HG03139 (cell line): ENCODE results near the gene PLCH2.

Experiments
- ATAC-seq: cut with Tn5 transposase; IDR thresholded peaks from one replicate; pipeline ENCODE4 v1.9.1; 2021; ENCODE audit not compliant: unreplicated experiment

The PLCH2 gene

DNA sequence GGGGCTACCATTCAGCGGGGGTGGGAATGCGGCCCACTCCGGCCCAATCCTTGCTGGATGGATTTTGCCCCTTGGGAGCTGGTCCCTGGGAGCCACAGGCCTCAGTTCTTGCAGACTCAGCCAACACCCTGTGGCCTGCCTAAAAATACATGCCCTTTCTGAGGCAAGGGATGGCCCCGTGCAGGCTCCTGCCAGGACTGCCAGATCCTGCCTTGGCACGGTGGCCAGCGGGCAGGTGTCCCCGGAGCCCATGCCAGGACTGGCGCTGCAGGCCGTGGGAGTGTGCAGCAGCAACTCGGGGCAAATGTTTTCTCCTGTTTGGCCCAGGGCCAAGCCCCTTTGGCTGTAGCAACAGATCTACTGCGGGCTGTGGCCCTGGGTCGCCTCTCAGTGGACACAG, 51.9 kb downstream of the PLCH2 start:
- no peak for ATAC-seq

DNA sequence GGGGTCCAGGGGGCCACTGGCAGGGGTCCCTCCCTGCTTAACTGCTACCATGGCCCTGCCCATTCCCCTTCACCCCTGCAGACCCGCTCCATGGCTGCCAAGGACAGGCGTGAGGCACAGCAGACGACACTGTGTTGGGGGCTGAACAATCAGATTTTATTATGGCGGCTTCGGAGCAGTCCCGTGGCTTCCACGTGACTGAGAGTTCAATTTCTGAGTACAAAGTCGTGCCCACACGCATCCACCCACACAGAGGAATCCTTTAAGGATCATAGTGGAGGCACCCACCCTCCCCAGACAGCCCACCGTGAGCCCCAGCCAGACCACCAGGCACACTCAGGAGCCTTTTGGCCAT, 52.5 kb downstream of the PLCH2 start:
- ATAC-seq: no peak

DNA sequence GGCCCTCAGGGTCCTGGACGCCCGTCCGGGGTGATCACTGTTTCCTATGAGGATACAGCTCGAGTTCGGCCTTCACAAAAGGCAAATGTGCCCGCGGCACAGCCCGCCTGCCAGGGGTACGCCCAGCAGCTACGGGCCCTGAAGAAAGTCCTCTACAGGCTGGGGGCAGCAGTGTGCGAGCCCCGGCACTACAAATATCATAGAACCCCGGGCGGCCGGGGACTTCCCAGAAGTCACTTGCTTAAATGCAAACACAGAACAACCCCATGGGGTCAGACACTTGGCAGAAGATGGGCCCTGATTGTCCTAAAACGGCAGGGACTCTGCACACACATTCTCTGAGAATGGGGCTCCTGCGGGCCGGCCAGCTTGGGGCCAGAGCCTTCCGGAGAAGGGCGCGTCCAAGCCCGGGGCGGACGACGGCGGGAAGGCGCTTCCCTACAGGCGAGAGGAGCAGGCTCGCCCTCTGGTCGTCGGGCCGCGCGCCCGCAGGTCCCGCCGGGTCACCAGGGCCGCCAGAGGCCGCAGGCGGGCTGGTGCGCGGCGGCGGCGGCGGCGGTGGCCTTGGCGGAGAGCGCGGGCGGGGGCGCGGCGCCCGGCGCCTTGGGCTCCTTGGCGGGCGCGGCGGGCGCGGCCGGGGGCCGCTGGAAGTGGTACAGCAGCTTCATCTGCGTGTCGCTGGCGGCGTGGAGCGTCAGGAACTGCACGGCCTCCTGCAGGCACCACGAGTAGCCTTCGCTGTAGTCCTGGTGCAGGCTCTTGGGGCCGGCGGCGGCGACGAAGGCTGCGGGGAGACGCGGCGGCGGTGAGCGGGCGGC, 53.1 kb downstream of the PLCH2 start:
- no peak for ATAC-seq

DNA sequence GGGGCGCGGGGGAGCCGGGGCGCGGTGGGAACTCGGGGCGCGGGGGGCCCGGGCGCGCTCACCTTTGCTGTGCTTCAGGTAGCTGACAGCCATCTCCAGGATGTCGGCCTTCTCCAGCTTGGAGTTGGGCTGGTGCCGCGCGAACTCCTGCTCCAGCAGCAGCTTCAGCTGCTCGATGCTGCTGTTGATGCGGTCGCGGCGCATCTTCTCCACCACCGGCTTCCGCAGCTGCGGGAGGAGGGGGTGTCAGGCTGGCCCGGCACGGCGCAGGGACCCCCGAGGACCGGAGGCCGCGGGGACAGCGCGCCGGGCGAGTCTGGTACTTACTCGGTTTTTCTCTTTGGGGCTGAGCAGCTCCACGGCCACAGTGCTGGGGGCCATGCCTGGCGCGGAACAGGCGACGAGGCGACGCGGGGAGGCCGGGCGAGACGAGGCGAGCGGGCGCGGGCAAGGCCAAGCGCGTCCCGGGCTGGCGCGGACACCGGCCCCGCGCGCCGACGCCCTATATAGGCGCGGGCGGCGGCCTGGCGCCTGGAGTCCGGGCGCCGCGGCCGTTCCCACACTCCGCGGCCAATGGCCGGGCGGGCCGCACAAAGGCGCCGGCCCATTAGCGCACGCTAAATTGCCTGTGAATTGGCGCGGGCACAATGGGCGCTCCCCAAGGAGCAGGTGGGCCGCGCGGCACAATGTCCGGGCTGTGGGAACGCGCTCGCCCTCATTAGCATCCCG, 53.9 kb downstream of the PLCH2 start, which contains the start of gene HES5:
TSS of gene HES5 (minus strand) at position 480 of the 729 bp plus-strand sequence. CDS start at position 381, 99 bp downstream.
- ATAC-seq: no peak

DNA sequence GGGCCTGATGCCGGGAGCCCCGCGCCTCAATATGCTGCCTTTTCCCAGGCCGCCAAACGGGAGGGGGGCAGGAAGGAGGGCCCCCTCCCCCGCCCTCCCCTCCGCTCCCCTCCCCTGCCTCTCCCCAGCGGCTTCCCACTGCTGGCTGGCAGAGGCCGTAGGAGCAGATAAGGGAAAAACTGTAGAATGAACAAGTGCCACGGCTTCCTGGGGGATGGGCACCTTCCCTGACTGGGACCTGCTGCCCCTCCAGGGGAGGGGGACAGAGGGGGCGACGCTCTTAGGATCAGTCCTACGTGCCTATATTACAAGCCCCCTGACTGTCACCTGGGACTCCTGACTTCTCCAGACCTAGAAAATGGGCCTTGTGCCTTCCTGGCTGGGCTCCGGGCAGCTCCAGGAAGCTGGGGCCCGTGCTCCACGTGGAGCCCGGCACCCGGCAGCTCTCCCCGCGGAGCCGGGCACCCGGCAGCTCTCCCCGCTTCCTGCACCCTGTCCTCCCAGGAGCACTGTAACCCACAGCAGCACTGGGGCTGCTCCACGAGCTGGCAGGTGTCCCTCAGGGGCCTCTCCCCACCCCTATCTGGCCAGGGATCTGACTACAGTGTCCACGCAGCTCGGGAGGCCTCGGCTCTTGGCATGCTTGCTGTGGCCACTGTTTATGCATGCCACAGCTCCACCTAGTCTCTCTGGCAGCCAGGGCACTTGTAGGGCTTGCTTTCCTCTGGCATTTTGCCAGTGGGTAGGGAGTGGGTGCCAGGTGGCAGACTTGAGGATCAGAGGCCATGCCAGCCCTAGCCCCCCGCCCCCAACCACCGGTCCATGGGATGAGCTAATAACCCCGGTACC, 54.6 kb downstream of the PLCH2 start:
- ATAC-seq: no peak

DNA sequence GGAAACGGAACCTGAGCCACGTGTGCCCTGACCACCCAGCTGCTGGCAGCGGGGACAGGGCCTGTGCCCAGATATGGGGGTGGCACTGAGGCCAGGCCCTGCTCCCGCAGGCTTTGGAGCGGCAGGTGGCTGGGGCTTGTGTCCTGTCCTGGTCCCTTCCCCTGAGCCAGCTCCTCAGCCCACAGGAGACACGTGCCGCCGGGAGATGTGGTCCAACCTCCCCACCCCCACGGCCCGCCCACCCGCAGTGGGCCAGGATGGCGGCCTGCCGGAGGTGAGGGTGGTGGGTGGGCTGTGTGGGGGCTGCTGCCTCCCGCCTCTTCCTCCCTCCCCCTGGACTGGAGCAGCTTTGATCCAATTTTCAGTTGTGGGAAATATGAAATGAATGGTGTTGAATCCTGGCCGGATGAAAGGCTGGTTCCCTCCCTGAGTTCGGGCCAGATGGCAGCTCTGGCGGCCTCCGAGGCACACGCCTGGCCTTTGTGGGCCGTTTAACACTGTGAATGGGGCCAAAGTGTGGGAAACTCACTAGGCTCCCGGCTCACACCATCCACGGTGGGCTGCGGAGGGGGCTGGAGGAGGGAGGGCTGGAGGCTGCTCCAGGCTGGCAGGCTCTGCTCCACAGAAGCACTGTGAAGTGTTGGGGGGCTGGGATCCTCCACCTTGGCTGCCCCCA, 56.5 kb downstream of the PLCH2 start:
- no peak for ATAC-seq

DNA sequence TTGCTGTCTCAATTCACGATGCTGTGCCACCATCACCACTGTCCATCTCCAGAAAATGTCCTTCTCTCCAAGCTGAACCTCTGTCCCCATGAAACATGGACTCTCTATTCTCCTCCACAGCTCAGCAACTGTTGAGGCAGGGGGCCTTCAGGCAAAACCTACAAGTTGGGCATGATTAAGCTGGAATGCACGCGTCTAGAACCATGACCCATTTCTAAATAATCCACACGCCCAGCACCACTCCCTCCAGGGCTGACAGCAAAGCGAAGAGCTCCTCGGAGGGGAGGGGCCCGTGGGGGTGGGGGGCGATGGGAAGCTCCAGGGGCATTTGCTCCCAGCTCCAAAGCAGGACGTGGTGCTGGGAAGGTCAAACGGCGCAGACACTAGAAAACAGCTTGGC, 57.3 kb downstream of the PLCH2 start:
- no peak for ATAC-seq

DNA sequence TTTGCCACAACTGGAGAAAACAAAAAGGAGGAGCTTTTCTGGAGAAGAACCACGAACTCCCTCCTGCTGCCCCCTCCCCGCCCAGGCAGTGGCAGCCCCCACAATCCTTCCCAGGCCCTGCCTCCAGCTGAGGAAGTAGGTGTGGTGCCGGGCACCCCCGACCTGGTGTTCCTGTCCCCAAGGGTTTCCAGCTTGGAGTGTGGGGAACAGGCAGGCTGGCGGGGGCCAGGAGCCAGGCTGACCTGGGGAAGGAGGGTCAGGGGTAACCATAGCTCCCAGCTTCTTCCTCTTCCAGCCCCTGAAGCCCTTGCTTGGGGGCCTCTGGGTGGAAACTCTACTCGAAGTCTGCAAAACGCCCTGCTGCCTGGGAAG, 58.2 kb downstream of the PLCH2 start:
- no peak for ATAC-seq

DNA sequence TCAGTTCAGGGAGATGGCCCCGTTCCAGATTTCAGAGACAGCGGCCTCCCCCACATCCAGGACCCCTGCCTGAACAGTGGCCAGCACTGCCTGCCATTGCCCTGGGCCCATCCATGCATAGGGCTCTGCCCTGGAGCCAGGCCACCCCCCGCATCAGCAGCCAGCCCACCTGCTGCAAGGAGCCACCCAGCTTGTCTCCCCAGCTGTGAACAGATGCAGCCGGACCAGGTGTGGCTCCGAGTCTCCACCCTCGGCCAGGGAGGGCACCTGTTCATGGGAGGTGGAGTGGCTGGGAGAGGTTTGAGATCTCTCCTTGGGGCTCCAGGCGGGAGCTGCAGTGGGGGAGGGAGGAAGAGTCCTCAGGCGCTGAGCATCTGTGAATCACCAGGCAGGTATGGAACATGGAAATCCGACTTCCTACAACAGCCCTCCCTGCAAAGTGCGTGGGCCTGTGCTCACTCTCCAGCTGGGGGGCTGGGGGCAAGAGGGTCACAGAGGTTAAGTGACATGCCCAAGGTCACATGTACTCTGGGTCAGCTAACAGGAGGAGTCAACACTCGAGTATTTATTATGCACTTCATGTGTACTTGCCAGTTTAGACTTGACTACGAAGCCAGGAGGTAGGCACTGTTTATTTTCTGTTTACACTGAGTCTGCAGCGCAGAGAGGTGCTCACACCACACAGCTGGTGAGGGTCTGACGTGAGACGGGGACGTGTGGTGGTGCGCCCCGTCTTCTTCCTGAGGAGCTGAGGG, 58.8 kb downstream of the PLCH2 start:
- no peak for ATAC-seq

DNA sequence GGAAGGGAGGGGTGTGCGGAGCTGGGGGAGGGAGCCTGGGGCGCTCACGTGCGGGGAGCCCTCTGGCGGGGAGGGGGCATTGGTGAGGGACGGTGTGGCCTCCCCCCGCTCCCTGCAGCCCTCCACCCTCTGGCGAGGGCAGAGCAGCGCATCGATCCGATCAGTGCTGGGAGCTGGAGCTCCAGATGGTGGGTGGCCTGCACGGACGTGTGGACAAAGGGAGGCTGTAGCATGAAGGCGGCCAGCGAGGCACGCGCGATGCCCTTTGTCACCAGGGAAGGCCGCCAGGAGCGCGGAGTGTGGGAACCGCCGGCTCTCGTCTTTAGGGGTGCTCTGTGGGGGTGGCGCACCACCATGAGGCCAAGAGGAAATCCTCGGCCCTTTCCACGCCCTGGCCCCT, 59.4 kb downstream of the PLCH2 start:
- no peak for ATAC-seq

DNA sequence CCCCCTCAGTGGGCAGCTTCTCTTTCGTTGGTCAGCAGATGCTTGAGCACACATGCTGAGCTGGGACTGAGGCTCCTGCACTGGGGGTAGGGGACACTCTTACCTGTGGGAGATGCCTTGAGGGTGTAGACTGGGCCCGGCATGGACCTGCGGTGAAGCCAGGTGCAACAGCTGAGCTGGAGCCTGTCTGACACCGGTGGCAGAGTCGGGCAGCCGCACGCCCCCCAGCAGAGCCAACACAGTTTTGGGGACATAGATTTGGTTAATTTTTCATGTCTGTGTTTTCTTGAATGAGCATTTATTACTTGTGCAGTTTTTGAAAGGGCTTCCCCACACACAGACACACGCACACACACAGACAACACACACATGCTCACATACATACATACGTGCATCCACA, 59.9 kb downstream of the PLCH2 start:
- no peak for ATAC-seq

DNA sequence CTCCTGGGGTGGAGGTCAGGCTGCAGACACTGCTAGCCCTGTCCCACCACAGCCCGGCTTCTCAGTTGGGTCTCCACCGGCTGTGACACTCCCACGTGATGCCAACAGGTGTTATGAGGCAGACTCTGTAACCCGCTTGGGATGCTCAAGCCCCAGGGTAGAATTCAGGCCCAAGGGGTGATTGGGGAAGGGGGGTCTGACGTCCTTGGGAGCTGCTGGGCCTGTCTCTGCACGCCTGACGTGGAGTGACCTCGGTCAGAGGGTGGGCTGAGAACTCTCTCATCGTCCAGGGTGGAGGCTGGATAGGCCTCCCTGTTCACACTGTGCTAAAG, 61.7 kb downstream of the PLCH2 start:
- ATAC-seq: no peak

DNA sequence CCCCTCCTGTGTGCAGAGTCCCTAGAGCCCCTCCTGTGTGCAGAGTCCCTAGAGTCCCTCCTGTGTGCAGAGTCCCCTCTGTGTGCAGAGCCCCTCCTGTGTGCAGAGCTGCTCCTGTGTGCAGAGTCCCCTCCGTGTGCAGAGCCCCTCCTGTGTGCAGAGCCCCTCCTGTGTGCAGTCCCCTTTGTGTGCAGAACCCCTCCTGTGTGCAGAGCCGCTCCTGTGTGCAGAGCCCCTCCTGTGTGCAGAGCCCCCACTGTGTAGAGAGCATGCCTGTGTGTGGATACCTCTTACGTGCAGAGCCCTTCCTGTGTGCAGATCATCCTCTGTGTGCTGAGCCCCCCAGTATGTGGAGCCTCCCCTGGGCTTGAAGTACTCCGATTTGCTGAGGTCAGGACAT, 62.3 kb downstream of the PLCH2 start:
- no peak for ATAC-seq

DNA sequence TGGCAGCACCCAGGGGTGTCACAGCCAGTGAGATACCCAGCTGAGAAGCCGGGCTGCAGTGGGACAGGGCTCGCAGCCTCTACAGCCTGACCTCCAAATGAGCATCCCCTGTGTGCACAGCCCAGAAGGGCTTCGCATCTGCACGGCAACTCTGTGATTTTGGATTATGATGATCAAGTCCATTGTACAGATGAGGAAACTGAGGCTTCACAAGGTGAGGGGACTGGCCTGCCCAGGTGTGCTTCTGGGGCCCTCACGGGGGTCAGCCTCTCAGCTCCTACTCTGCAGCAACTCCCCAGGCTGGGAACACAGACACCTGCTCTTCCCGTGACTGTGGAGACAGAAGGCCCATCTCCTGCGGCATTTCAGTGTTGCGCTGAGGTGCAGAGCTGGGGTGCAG, 62.8 kb downstream of the PLCH2 start:
- ATAC-seq: no peak

DNA sequence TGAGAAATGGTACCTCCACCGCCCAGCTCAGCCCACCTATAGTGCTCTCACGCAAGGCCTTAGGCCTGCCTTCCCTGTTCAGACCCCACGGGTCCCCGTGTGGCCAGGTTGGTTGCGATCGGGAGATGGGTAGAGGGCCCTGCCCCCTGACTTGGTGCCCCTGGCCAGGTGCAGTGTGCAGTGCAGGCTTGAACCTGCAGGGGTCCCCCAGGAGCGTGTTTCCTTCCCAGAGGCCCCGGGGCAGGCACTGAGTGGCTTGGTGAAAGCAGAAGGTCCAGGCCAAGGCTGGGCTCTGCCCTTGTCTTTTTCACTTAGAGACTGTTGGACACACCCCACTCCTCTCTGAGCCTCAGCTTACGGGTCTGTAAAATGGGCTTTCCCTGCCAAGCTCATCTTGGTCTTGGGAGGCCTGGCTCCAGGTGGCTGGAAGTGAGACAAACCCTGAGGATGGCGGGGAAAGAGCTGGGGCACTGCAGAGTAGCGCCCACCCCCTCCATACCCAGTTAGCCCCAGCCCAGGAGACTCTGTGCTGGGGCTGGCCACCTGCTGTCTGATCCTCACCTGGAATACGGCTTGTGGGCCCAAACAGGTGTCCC, 63.3 kb downstream of the PLCH2 start:
- ATAC-seq: no peak

DNA sequence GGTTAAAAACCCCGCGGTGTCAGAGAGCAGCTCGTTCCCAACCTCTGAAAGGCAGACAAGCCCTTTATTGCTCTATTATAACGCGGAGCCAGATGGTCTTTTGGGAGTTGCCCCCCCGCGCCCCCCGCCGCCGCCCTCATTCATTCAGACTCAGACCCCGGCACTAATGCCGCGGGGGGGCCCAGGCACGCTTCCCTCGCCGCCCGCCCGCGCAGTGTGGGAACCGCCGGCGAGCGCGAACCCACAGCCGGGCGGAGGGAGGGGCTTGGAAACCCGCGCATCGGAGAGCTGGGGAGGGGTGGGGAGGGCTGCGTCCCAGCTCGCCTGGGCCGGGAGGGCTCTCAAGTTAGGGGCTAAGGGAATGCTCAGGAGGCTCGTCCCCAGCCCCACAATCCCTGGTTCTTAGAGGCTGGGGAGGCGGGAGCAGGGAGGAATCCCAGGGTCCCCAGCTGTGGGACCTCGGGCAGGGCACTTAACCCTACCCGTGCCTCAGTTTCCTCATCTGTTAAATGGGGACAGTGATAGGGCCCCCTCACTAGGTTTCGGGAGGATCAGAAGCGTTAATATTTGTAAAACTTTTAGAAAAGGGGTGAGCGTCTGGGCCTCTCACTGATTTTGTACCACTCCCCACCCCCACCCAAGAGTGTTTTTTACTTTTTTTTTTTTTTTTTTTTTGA, 64.9 kb downstream of the PLCH2 start:
- ATAC-seq: no peak

DNA sequence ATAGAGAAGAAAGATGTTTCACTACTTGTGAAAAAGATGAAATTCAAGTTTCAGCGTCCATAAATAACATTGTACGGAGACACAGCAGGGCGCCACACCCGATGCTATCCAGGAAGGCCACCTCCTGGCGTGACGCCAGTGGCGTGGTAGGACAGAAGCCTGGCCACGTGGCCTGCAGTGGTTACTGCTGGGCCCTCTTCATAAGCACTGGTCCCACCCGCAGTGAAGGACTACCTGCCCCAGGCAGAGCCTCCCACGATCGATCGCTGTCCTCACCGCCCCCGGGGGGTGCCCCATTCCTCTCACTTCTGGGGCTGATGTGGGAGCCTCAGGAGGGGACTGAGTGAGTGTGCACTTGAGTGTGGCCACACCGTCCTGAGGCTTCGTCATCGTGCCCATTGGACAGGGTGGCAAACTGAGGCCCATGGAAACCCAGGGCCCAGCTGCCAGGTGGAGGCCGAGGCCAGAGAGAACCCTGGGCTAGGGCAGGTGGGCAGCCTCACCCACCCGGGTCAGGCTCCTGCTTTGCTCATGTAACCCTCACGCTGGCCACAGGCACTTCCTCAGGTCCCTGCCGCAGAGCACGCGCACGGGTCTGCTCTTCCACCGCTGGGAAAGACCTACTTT, 65.6 kb downstream of the PLCH2 start:
- no peak for ATAC-seq

DNA sequence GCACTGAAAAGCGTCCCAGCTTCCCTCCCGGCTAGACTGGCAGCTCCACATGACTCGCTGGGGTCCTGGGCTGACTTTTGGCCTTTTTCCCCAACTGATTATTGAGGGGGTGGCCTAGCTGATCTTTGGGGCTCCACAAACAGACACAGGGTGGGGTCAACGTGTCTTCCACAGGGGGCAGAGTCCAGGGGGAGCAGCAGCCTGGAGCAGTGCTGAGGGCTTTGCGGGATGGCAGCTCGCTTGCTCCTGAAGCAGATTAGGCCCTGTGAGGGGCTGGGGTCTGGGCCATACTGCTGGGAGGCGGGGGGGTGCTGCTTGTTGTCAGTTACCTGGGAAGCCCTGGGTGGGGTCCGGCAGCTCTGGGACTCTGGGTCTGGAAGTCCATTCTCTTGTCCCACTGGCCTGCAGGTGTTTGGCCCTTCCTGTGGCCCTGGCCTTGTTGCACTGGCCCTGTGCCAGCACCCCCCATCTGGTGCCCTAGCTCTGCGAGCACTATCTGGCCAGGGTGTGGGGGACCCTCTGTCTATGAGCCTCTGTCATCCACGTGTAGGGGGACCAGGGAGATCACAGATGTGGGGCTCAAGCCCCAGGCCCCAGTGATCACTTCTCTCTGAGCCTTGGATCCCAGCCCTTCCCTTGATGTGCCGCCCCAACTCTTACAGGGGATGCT, 66.3 kb downstream of the PLCH2 start:
- no peak for ATAC-seq
